Measurements from ENCODE around the gene HSD17B3. TPM values are rescaled to one million over a fixed set of nuclear protein-coding genes. Genes with fewer than 3 reads are reported as not detected.

Gene HSD17B3
- polyA plus RNA-seq, 1 donor = 1.9 TPM

Other genes starting within 250 kb of the HSD17B3 start
- 70.5 TPM for gene SLC35D2, start 81.5 kb upstream of the HSD17B3 start, polyA plus RNA-seq
- 8.2 TPM for gene ZNF367, start 116.2 kb upstream of the HSD17B3 start, polyA plus RNA-seq
- gene HABP4, start 148.0 kb upstream of the HSD17B3 start, polyA plus RNA-seq = 6.3 TPM

Measured in large intestine (tissue), 1 donor.